Left colon (tissue), 2 donors: ENCODE data around the gene OSBPL3. TPM values are rescaled to one million over a fixed set of nuclear protein-coding genes. Genes with fewer than 3 reads are reported as not detected.

Source experiments
- ATAC-seq: fragments of 200-7000 bp; cut with Tn5 transposase; one replicate; pipeline ENCODE4 v1.9.1; 2020; ENCODE audit warnings: mild to moderate bottlenecking, moderate library complexity
- DNase-seq, 2 donors: peaks; one replicate each; pipeline ENCODE4 v3.0.0-alpha.2; 2020
- intact Hi-C, 2 donors: fragments of 100-400 bp; cut with DNase I in 1 of 2; cut with micrococcal nuclease in 1 of 2; formaldehyde crosslinking; loops; one replicate each; pipeline versions ENCODE4 v1.11.2 to v1.14.0; 2022; cut with DNase I, micrococcal nuclease
- total RNA-seq, 2 donors: library from RNA; stranded (reverse); fragmentation: NEBNext Ultra II Directional; extraction: Animal tissue kit (Norgen Biotek cat#: 25700); gene quantifications; one replicate each; pipeline ENCODE4 v1.2.1, GENCODE V29; 2021
- donor health status: DM: no; HTN: no; CAD: no.
- donor health status: DM: yes; HTN: yes; CAD: no.

OSBPL3 gene
- total RNA-seq, 2 donors from 2014 or later, result 11.0 to 13.2 TPM

GRCh38 chr7:24962418-24962962 is 17.5 kb downstream of the OSBPL3 start:
- intact Hi-C loops, result no loop called here
- no peak for DNase-seq
- ATAC-seq, result no peak

- DNase-seq (no peak), ATAC-seq (no peak)
- intact Hi-C loops, result no loop called here
Observed at GRCh38 chr7:24959735-24960485, 20.1 kb downstream of the OSBPL3 start.

- no peak for ATAC-seq
- intact Hi-C loops, result no loop called here
- no peak for DNase-seq
Observed at GRCh38 chr7:24958399-24958798, 21.6 kb downstream of the OSBPL3 start.

GRCh38 chr7:24956021-24956420 is 24.0 kb downstream of the OSBPL3 start:
- DNase-seq (no peak), ATAC-seq (no peak)
- intact Hi-C loops, result no loop called here

GRCh38 chr7:24955313-24955712 is 24.7 kb downstream of the OSBPL3 start:
- ATAC-seq (no peak), DNase-seq (no peak)
- intact Hi-C loops, result no loop called here

GRCh38 chr7:24952464-24952863 is 27.5 kb downstream of the OSBPL3 start:
- DNase-seq, result no peak
- ATAC-seq, result no peak
- intact Hi-C loops, result no loop called here

GRCh38 chr7:24951441-24951980 is 28.5 kb downstream of the OSBPL3 start:
- ATAC-seq (no peak), DNase-seq (no peak)
- intact Hi-C loops, result no loop called here

- DNase-seq (no peak), ATAC-seq (no peak)
- intact Hi-C loops, result no loop called here
Observed at GRCh38 chr7:24949884-24950283, 30.1 kb downstream of the OSBPL3 start.

- ATAC-seq, result no peak
- DNase-seq, result no peak
Observed at GRCh38 chr7:24948739-24949138, 31.2 kb downstream of the OSBPL3 start.

GRCh38 chr7:24946467-24946866 is 33.5 kb downstream of the OSBPL3 start:
- DNase-seq (no peak), ATAC-seq (no peak)
- intact Hi-C loops, result no loop called here

More at GRCh38 chr7:24948739-24949138, 31.2 kb downstream of the OSBPL3 start:
- intact Hi-C loops, result no loop called here

GRCh38 chr7:24945899-24946298 is 34.1 kb downstream of the OSBPL3 start:
- DNase-seq (no peak), ATAC-seq (no peak)
- intact Hi-C loops, result no loop called here

- intact Hi-C loops, result no loop called here
- DNase-seq (no peak), ATAC-seq (no peak)
Observed at GRCh38 chr7:24943096-24943948, 36.7 kb downstream of the OSBPL3 start.

GRCh38 chr7:24942226-24942625 is 37.8 kb downstream of the OSBPL3 start:
- ATAC-seq, result no peak
- DNase-seq, result no peak
- intact Hi-C loops, result no loop called here

- ATAC-seq (no peak), DNase-seq (no peak)
- intact Hi-C loops, result no loop called here
Observed at GRCh38 chr7:24939416-24939815, 40.6 kb downstream of the OSBPL3 start.

GRCh38 chr7:24936121-24936824 is 43.7 kb downstream of the OSBPL3 start:
- DNase-seq, result no peak
- ATAC-seq, result no peak
- intact Hi-C loops, result no loop called here

- ATAC-seq (no peak), DNase-seq (no peak)
- intact Hi-C loops, result no loop called here
Observed at GRCh38 chr7:24933298-24933697, 46.7 kb downstream of the OSBPL3 start.

- ATAC-seq (no peak), DNase-seq (no peak)
- intact Hi-C loops, result no loop called here
Observed at GRCh38 chr7:24932815-24933214, 47.2 kb downstream of the OSBPL3 start.

GRCh38 chr7:24932389-24932788 is 47.6 kb downstream of the OSBPL3 start:
- DNase-seq, result no peak

GRCh38 chr7:24931844-24932243 is 48.1 kb downstream of the OSBPL3 start:
- ATAC-seq (no peak), DNase-seq (no peak)
- intact Hi-C loops, result no loop called here

More at GRCh38 chr7:24932389-24932788, 47.6 kb downstream of the OSBPL3 start:
- no peak for ATAC-seq
- intact Hi-C loops, result no loop called here
